Fibroblast of mammary gland (primary cell): ENCODE measurements around the gene ADH6.
"Not testable (repeated sequence)": the region's sequence is repeated elsewhere in the genome, so short reads cannot be mapped to it uniquely, and the experiment has no call there.

Source experiments
- DNase-seq: peaks from one replicate; pipeline ENCODE4 v3.0.0-alpha.2; 2010; ENCODE audit warnings: low read depth
- H3K4me3 ChIP-seq: 2 replicates; pipeline ENCODE4 v1.5.1; 2011; ENCODE audit warnings: low read depth, mild to moderate bottlenecking, low read length, moderate library complexity; ENCODE audit not compliant: control insufficient read depth
- CTCF ChIP-seq: conservative IDR thresholded peaks from 2 replicates; pipeline ENCODE4 v1.5.1; 2011; ENCODE audit warnings: low read depth, low read length, inconsistent platforms; ENCODE audit not compliant: control insufficient read depth, insufficient read depth

Gene ADH6

GRCh38 chr4:99200138-99200537, 18.9 kb downstream of the ADH6 start:
- H3K4me3 ChIP-seq, result no peak overlapping the region
- no peak for DNase-seq
- TF ChIP-seq CTCF, result no peak

- TF ChIP-seq CTCF, result no peak
- H3K4me3 ChIP-seq, result no peak overlapping the region
- no peak for DNase-seq
Measured at GRCh38 chr4:99190336-99190735, 28.7 kb downstream of the ADH6 start.

GRCh38 chr4:99189900-99190299, 29.1 kb downstream of the ADH6 start:
- H3K4me3 ChIP-seq, DNase-seq: not testable (repeated sequence)

- DNase-seq, result no peak
- H3K4me3 ChIP-seq, result no peak overlapping the region
- TF ChIP-seq CTCF, result no peak
Measured at GRCh38 chr4:99186029-99186428, 33.0 kb downstream of the ADH6 start.

GRCh38 chr4:99185581-99185980, 33.5 kb downstream of the ADH6 start:
- no peak overlapping the region for H3K4me3 ChIP-seq
- no peak for TF ChIP-seq CTCF
- no peak for DNase-seq

GRCh38 chr4:99180382-99181070, 38.5 kb downstream of the ADH6 start:
- peak; percentile 94 for DNase-seq
- no peak overlapping the region for H3K4me3 ChIP-seq
- no peak for TF ChIP-seq CTCF

- H3K4me3 ChIP-seq, result no peak overlapping the region
- no peak for TF ChIP-seq CTCF
- DNase-seq, result no peak
Measured at GRCh38 chr4:99179626-99180025, 39.4 kb downstream of the ADH6 start.
